22Rv1 (cell line): ENCODE data around the gene RFX4.
A peak's percentile ranks its signal among the peaks of the same experiment; 100 is the strongest.

ENCODE experiments used
- H3K27ac ChIP-seq: fragments of 450-650 bp; 2 replicates; pipeline ENCODE4 v1.5.1; 2017
- ZFX ChIP-seq: fragments of 450-650 bp; IDR thresholded peaks from 2 replicates; pipeline ENCODE4 v1.6.1; 2017; ENCODE audit warnings: antibody characterized with exemption, borderline replicate concordance
- TF ChIP-seq, protein P1 (sequence below): fragments of 450-650 bp; IDR thresholded peaks from 2 replicates; pipeline ENCODE4 v1.5.1; 2017; ENCODE audit warnings: mild to moderate bottlenecking

The RFX4 gene

DNA sequence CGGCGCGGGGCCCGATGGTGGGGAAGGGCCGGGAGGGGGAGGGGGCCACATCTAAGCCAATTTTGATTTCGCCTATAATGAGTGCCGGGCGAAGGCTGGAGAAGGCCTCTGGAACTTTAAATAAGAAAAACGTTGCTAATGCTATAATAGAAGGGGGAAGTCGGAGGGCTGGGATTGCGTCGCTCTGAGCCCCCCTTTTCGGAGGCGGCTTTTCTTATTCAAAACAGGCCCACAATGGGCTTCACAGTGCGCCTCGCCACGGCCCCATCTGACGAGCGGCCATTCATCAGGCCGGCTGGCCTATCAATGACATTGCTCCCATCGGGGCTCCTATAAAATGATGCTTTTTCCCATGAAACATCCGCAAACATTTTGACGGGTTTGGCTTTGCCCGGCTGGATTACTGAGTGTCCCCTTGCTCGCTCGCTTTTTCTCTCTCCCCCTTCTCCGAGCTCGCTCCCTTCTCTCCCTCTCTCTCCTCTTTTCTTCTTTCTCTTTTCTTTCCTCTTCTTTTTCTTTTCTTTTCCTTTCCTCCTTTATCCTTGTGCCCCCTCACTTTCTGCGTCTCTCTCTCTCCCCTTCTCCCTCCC is at the start of gene RFX4:
TSS of gene RFX4 (plus strand) at position 364 of the 590 bp plus-strand sequence. CDS start 317 bp downstream, outside the sequence.
- H3K27ac ChIP-seq: no peak within 1 kb of the TSS
- TF ChIP-seq, protein P1, sequence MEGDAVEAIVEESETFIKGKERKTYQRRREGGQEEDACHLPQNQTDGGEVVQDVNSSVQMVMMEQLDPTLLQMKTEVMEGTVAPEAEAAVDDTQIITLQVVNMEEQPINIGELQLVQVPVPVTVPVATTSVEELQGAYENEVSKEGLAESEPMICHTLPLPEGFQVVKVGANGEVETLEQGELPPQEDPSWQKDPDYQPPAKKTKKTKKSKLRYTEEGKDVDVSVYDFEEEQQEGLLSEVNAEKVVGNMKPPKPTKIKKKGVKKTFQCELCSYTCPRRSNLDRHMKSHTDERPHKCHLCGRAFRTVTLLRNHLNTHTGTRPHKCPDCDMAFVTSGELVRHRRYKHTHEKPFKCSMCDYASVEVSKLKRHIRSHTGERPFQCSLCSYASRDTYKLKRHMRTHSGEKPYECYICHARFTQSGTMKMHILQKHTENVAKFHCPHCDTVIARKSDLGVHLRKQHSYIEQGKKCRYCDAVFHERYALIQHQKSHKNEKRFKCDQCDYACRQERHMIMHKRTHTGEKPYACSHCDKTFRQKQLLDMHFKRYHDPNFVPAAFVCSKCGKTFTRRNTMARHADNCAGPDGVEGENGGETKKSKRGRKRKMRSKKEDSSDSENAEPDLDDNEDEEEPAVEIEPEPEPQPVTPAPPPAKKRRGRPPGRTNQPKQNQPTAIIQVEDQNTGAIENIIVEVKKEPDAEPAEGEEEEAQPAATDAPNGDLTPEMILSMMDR: no peak
- TF ChIP-seq ZFX: no peak

DNA sequence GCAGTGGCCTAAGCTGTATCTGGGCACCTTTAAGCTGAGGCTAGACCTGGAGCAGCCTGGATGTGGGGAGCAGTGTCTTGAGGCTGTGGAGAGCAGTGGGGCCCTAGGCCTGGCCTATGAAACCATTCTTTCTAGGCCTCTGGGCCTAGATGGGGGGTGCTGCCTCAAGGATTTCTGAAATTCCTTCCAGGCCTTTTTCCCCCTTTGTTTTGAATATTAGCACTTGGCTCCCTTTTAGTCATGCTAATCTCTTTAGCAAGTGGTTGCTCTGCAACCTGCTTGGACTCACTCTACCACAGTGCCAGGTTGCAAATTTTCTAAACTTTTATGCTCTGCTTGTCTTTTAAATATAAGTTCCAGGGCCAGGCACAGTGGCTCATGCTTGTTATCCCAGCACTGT is 41.6 kb upstream of the RFX4 start:
- no peak overlapping the region for H3K27ac ChIP-seq
- TF ChIP-seq, protein P1: no peak
- TF ChIP-seq ZFX: no peak

DNA sequence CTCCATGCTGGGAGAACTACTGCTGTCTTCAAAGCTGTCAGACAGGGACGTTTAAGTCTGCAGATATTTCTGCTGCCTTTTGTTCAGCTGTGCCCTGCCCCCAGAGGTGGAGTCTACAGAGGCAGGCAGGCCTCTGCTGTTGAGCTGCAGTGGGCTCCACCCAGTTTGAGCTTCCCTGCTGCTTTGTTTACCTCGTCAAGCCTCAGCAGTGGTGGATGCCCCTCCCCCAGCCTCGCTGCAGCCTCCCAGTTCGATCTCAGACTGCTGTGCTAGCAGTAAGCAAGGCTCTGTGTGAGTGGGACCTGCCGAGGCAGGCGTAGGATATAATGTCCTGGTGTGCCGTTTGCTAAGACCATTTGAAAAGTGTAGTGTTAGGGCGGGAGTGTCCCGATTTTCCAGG is 31.4 kb upstream of the RFX4 start:
- TF ChIP-seq, protein P1: peak; percentile 31
- TF ChIP-seq ZFX: no peak
- H3K27ac ChIP-seq: no peak overlapping the region

DNA sequence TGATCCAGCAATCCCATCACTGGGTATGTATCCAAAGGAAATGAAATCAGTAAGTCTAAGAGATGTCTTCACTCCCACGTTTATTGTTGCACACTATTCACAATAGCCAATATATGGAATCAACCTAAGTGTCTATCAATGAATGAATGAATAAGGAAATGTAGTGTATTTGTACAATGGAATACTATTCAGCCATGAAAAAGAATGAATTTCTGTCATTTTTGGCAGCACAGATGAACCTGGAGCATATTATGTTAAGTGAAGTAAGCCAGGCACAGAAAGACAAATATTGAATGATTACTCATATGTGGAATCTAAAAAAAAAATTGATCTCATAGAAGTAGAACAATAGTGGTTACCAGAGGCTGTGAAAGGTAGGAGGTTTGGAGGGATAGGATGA is 30.6 kb upstream of the RFX4 start:
- no peak overlapping the region for H3K27ac ChIP-seq
- TF ChIP-seq, protein P1: no peak
- TF ChIP-seq ZFX: no peak

DNA sequence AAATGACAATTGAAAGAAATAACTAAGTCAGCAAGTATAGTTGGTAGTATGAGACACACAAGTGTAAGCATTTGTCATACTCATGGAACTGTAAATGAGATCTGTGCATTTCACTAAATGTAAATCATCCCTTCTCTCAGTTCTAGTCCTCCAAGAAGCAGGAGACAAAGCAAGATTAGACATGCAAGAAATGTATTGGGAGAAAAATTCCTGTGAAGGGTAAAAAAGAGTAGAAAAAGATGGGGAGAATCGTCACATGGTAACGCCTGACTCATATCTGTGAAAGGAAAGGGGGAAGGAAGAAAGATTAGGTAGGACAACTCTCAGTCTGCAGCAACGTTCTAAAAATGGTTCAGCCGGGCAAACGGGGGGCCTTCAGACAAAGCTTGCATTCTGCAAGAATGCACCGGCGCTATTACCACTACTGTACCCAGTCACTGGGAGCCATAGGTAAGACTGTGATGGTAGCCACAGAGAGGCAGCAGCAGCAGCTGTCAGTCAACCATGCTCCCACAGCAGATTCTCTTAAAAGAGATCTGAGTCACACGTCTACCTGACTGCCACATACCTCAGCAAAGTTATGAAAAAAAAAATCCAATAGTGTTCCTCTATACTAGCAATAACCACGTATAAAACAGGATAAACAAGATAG is 18.0 kb upstream of the RFX4 start:
- TF ChIP-seq, protein P1: no peak
- no peak for TF ChIP-seq ZFX
- no peak overlapping the region for H3K27ac ChIP-seq

DNA sequence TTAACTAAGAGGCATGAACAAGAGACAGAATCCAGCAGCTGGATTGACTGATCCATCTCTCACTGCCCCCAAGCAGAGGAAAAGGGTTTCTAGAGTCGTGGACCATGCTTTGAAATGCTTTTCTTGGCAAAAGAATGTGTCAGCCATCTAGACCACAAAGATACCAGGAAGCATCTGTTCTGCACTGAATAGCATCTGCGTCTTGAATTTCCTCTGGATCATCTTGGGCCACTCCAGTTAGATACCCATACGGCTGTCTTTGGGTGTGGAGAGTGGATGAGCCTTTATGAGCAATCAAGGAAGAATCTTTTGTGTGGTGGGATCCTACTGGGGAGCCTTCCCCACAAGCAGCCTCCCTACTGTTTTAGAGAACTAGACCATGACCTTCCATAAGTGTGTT is 16.0 kb upstream of the RFX4 start:
- TF ChIP-seq, protein P1: no peak
- TF ChIP-seq ZFX: no peak
- no peak overlapping the region for H3K27ac ChIP-seq

DNA sequence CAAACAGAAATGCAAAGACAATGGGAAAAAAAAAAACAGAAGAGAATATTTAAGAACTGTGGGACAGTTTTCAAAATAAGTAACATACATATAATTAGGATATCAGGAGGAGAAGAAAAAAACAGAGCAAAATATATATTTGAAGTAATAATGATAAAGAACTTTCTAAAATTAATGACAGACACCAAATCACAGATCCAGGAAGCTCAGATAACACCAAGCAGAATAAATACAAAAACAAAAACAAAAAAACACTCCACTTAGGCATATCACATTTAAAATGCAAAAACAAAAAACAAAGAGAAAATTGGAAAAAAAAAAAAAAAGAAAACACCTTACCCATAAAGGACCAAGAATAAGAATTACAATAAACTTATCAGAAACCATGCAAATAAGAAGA is 9.6 kb upstream of the RFX4 start:
- TF ChIP-seq, protein P1: no peak
- TF ChIP-seq ZFX: no peak
- H3K27ac ChIP-seq: no peak overlapping the region
